CD4-positive, alpha-beta T cell treated with Interleukin-12 subunit alpha and Interleukin-12 subunit beta, for 1 hour (primary cell): ENCODE data around the gene MRPL40.
"Not testable (repeated sequence)": the region's sequence is repeated elsewhere in the genome, so short reads cannot be mapped to it uniquely, and the experiment has no call there.

Experiments used
- DNase-seq: peaks from one replicate; pipeline ENCODE4 v3.0.0-alpha.2; 2020

MRPL40 gene

GRCh38 chr22:19407649-19408606 is 24.4 kb upstream of the MRPL40 start:
- DNase-seq, result no peak

DNA sequence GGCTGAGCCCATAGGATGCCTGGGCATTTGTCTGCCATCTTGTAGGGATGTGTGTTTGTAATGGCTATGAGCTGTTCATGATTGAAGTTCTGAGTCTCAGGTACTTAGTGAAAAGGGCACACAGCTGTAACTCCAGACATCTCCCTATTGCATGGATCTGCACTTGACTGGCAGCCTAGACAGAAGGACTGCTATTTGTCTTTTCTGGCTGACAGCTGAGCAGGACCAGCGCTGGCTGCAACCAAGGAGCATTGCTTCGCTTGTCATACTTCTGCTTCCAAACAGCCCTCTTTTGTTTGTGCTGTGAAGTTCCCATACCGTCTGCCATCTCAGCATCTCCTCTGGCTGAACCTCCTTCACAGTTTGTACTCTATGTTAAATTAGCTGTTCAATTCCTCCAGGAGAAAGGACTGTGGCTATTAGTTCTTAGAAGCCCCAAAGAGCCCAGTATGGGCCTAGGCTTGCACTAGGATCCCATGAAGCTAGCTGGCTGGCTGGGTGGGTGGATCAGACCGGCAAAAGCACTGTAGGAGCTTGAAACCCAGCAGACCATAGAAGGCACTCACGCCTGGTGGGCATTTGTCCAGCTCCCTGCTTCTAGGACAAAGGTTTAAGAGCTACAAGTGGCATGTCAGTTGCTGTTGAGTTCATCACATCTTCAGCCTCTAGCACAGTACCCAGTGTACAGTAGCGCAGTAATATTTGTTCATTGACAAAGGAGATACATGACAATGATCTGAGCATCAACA is 21.2 kb upstream of the MRPL40 start:
- no peak for DNase-seq

GRCh38 chr22:19411690-19412045 is 20.7 kb upstream of the MRPL40 start:
- no peak for DNase-seq

DNA sequence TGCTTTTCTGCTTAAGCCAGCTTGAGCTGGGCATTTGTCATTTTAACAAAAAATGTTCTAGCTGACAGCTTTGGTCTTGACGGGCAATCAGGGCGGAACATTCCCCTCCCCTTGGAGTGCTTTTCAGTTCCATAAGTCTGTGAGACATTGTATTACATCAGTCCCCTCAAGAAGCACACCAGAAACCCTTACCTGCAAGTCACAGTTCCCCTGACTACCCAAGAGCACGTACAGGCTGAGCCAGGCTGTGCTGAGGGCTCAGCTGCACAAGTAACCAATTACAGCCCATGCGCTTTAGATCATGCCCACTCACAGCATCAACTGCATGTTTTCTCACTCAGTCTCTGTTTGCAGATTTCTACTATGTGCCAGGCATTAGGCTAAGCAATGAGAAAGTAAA is 19.9 kb upstream of the MRPL40 start:
- DNase-seq, result no peak

- DNase-seq, result no peak
Observed at GRCh38 chr22:19412923-19413322, 19.4 kb upstream of the MRPL40 start.

GRCh38 chr22:19419086-19419463 is 13.3 kb upstream of the MRPL40 start:
- no peak for DNase-seq

DNA sequence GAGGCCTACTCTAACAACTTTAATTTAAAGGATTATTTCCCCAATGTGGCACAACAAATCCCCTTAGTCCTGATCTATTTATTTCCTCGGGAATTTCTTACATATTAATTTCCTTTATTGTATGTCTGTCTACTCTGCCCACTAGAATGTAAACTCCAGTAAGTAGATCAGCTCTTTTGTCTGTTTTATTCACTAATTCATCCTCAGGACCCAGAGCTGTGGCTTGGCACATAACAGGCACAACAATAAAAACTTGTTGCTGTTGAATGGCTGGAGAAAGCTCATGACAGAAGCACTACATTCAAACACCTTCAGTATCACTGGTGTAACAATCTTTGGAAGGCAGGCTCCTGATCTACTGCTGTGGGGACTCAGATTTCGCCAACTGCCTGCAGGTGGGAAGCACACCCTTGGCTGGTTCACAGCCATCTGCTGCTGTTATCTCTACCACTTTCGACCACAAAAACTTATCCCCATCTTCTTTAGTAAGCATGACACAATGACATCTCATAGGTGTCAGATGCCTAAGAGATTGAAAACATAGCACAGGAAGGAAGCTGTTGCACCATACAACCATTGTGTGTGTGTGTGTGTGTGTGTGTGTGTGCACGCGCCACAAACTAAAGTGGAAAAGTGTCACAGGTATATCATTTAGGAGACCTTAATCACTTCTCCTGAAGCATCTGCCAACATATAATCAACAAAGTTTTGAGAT is 12.7 kb upstream of the MRPL40 start:
- peak; percentile 72 for DNase-seq

GRCh38 chr22:19420321-19420720 is 12.0 kb upstream of the MRPL40 start:
- no peak for DNase-seq

GRCh38 chr22:19422440-19423301 is 9.7 kb upstream of the MRPL40 start:
- no peak for DNase-seq

- DNase-seq, result no peak
Observed at GRCh38 chr22:19424186-19424500, 8.2 kb upstream of the MRPL40 start.

GRCh38 chr22:19429950-19430889 is 2.1 kb upstream of the MRPL40 start:
- peak; percentile 45 for DNase-seq

GRCh38 chr22:19430890-19431541 is 1.3 kb upstream of the MRPL40 start:
- no peak for DNase-seq

GRCh38 chr22:19431649-19432132 is 654 bp upstream of the MRPL40 start, which contains the start of gene HIRA:
HIRA (minus strand) TSS chr22:19431733; CDS start chr22:19431476, 257 bp downstream.
- DNase-seq, result peak; percentile 89

GRCh38 chr22:19434401-19434800 is 2.1 kb downstream of the MRPL40 start:
- DNase-seq, result no peak

DNA sequence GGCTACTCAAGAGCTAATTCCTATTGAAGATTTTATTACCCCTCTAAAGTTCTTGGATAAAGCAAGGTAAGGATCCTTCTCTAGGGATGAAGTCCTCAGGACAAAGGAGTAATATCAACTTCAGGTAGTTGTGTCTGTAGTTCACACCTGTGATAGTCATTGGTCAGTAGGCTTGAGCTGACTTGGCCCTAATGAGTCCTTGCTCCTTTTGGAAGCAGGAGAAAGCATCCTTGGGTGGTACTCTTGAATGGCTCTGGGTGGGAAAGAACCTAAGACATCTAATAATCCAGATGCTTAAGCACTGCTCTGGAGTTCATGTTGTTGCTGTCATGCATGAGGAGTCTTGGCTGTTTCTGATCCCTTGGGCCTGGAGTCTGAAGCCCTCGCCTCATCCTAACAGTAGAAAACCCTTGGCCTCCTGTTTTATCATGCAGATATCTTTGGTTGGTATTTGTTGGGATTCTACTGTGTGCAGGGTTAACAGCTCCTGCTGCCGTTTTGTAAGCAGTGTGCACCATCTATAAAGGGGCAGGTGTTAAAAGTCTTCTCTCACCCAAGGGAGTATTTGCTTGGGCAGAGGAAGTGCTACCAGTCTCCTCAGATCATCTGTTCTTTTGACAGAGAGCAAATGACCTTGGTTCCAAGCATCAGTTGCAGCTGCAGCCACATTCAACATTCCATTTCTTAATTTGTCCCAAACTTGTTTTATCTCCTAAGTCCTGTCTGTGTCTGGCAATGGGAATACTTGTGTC is 2.7 kb downstream of the MRPL40 start:
- DNase-seq, result no peak

DNA sequence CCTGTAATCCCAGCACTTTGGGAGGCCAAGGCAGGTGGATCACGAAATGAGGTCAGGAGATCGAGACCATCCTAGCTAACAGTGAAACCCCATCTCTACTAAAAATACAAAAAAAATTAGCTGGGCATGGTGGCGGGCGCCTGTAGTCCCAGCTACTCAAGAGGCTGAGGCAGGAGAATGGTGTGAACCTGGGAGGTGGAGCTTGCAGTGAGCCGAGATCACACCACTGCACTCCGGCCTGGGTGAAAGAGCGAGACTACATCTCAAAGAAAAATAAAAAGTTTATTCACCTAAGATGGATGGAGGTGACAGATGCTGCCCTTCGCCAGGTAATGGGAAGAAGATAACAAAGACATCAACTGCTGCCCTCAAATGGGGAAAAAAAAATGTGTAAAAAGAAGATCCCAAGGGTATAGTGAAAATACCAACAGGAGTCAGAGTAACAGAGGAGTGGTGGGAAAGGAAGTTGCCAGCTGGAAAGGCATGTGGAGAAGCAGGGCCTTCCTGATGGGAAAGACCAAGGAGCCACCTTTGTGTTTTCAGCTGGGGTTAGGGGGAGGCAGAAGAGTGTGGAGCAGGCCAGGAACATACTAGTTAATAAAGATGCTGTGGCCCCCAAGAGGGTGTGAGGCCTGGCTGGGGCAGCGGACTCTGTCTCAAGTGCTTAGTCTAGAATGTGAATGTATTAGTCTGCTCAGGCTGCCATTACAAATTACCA is 4.3 kb downstream of the MRPL40 start:
- not testable (repeated sequence) for DNase-seq

- no peak for DNase-seq
Observed at GRCh38 chr22:19438298-19438697, 6.0 kb downstream of the MRPL40 start.

DNA sequence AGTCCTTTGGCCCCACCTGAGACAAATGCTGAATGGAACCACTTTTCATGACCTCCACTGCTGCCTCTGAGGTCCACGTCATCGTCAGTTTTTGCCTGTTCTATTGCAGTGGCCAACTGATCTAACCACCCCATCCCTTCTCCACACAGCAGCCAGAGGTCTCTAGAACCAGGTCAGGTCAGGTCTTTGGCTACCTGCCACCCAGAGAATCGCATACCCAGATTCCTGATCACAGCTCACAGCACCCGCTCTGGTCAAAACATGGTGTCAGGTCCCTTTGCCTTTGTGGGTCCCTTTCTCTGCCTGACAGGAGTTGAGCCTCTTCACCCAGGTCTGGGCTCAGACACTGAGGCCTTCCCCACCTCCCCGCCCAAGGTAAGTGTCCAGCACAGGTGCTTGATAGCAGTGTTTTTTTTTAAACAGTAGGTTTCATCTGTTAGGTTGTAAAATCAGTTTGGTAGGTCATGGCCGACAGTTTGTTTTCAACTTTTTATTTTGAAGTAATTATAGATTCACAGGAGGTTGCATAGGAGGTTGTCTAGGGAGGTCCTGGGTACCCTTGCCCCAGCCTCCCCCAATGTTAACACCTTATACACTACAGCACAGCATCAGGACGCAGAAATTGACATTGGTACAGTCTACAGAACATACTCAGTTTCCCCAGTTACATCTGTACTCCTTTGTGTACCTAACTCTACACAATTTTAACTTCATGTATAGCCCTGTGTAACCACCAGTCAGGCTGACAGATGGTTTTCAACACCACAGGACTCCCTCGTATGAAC is 8.3 kb downstream of the MRPL40 start:
- no peak for DNase-seq
